NCI-H446 (cell line): ENCODE results near the gene GALNTL6.
"Not testable (repeated sequence)": the region's sequence is repeated elsewhere in the genome, so short reads cannot be mapped to it uniquely, and the experiment has no call there.

Experiments used
- DNase-seq, 2 experiments: peaks; one replicate each; lab custom pipeline; 2025; lab: John Stamatoyannopoulos, UW

The GALNTL6 gene

DNA sequence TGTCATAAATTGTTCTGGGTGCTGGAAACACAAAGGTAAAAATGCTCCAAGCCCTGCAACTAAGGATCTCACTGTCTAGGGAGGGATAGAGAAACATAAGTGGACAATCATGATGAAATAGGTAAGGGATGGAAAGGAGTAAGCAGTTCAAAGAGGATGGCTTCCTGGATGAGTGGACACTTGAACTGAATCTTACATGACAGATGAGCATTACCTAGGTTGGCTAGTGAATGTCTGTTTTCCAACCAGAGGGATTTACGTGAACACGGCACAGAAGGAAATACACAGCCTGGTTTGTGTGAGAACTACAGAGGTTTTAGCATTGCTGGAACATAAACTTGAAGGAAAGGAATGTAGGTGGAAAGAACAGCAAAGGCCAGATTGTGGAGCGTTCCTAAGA lies 1205.2 kb downstream of the GALNTL6 start:
- DNase-seq: no peak

DNA sequence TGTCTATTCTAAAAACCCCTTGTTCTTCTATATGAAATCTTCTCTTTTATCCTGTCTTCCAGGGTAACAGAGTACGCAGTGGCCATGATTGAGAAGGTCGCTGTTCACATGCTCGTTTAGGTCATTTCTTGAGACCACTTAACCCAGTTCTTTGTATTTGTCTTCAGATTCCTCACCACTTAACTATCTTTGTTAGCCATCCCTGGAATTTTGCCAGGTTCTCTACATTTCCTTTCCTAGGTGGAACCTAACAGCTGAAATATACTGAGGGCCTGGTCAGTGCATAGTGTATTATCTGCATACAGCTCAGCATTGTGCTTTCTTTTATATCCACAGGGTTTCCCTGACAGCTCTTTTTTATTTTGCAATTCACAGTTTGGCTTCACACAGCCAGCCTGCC lies 1206.5 kb downstream of the GALNTL6 start:
- DNase-seq: no peak

DNA sequence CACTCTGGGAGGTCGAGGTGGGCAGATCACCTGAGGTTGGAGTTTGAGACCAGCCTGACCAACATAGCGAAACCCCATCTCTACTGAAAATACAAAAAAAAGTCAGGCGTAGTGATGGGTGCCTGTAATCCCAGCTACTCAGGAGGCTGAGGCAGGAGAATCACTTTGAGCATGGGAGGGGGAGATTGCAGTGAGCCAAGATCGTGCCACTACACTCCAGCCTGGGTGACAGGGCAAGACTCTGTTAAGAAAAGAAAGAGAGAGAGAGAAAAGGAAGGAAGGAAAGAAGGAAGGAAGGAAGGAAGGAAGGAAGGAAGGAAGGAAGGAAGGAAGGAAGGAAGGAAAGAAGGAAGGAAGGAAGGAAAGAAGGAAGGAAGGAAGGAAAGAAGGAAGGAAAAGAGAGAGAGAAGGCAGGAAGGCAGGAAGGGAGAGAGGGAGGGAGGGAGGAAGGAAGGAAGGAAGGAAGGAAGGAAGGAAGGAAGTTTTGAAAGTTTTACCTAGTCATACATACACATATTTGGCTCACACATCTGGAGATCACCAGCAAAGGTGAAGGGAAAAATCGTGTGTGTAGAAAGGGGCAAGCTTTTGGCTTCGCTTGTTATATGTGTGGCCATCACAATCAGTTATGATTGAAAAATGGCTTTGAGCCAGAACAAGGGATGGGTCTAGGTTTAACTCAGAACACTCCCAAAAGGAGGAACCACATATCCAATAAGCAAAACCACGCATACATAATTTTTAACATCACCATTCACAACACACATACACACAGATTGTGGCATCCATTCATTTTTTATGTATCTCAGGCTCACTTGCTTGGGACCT lies 1208.8 kb downstream of the GALNTL6 start:
- not testable (repeated sequence) for DNase-seq

DNA sequence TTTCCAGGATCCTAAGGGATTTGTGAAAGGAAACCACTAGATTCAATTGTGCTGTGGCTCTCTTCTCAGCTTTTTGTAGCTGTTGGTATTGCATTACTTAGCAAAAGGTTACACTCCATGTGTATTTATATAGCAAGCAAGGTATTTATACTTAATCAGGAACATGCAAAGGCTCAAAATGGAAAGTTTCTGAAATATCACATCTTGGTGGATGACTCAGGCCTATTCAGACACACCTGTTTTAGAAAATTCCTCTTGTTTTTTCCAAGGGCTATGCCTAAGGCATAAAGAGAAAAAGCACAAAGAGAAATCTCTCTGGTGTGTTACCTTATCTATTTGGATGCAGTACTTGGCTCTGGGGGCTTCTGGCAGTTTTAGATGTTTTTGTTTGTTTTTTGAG lies 1211.0 kb downstream of the GALNTL6 start:
- no peak for DNase-seq

DNA sequence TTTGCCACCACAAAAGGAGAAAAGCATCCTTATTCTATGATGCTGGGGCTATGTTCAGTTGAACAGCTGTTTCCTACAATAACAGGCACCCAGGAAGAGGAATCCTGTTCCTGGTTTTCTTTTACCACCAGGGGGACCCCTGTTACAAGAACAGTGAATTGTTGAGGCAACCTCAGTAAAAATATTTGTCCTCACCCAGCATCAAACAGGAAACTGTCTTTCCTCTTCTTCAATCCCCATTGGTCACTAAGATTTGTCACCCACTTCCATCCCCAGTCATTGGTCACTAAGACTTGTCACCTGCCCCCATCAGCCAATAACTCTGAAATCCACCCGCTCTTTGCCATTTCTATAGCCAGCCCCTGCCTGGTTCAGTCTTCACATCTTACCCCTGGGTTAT lies 1211.9 kb downstream of the GALNTL6 start:
- peak; percentile 47 to 72 for DNase-seq

DNA sequence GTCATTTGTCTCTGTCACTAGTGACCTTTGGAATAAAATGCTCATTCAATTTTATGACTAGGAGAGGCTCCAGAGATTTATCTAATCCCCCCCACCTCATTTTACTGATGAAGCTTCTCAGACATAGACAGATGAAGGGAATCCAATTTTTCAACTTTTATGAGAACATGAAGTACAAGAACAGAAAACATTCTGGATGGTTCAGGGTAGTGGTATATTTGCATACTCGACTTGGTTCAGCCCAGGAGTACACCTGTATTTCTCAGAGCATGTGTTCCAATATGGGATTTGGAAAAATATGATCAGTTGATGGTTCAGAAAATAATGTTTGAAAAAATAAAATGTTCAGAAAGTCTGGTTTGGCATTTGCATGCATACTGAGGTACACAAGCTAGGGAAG lies 1224.0 kb downstream of the GALNTL6 start:
- no peak for DNase-seq

DNA sequence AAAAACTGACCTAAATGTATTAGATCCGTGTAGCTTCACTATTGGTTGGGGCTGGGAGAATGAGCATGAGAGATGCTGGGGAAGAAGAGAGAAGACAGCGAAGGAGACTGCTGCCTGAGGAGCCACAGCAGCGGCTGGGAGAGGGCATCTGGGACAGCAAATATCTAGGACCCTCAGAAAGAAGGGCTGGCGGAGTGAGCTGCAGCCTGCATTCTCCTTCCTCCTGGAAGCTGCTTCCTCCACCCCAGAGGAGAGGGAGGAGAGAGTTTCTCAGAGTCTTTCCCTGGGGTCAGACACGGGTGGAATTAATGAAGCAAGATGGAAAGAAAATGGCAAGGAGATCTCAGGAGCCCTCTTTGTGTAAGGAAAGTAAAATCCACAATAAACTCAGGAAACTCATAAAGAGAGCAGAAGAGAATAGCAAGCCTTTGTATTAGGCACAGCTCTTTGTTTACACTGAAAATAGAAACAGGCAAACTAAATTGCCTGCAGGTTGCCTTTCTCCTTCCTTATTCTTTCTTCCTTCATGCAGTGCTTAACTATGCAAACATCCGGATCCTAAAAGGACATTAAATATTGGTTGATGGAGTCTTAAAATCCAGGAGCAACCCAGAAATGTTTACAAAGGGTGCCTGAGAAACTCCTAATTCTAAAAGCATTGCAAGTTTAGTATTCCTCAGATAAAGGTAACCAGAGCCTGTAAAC lies 1225.1 kb downstream of the GALNTL6 start:
- no peak for DNase-seq

DNA sequence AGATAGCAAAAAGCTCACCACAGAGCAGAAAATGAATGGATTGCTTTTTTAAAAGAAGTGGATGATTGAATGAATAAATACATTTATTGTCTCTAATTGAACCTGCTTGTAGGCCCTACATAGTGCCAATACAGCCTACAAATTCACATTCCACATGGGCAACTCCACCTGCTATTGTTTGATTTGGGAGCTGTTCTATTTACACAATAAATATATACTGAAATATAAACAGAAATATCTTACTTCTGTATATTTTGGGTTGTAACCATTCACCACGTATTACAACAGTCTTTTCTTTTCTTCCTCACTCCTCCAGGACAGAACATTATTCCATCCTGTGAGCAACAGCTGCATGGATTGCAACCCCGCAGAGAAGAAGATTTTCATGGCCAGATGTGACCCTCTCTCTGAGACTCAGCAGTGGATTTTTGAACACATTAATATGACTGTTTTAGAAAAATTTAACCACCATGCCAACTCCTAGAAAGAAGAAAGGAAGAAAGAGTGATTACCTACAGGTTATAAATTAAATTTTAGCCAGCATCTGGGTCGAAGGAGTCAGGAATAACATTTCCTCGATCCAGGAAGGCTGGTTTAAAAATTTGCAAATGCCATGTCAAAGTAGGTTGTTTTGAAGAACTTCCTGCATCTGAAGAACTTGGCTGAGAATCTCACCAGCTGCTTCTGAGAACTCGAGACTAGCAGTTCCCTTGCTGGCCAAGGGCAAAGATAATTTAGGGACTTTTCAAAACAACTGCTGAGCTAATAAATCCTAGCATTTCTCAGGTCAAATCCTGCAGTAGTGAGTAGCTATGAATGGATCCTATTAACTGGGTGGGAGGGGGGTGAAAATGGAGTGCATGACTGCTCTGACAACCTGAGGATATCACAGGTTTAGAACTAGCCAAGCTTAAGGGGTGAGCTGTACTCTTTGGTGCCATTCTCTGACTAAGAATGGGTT lies 1226.7 kb downstream of the GALNTL6 start:
- DNase-seq: peak in 1 of 2 experiments; percentile 36

DNA sequence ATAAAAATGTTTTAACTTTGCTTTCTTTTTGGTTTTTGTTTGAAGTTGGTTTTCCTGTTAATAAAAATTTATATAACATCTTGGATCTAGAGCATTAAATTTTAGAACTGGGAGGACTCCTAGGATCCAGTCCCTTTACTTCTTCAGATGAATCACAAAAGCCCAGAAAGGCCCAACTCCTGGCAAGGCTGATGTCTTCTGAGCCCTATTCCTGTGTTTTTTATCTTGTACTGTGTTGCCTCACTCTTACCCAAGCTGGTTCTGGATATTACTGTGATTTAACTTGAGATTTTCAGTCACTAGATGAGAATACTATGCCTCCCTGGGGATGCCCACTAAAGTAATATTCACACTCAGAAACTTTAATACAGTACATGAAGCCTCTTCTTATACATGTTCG lies 1228.3 kb downstream of the GALNTL6 start:
- DNase-seq: no peak

DNA sequence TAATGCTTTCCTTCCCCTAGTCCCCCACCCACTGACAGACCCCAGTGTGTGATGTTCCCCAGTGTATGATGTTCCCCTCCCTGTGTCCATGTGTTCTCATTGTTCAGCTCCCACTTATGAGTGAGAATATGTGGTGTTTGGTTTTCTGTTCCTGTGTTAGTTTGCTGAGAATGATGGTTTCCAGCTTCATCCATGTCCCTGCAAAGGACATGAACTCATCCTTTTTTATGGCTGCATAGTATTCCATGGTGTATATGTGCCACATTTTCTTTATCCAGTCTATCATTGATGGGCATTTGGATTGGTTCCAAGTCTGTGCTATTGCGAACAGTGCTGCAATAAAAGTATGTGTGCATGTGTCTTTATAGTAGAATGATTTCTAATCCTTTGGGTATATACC lies 1228.9 kb downstream of the GALNTL6 start:
- not testable (repeated sequence) for DNase-seq

DNA sequence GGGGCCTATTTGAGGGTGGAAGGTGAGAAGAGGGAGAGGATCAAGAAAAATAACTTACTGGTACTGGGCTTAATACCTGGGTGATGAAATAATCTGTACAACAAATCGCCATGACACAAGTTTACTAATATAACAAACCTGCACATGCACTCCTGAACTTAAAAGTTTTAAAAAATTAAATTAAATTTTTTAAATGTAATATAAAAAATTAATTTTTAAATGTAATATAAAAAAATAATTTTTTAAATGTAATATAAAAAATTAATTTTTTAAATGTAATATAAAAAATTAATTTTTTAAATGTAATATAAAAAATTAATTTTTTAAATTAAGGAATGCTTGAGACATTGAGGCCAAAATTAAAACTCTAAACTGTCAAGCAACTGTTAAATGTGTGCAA lies 1231.1 kb downstream of the GALNTL6 start:
- DNase-seq: no peak

DNA sequence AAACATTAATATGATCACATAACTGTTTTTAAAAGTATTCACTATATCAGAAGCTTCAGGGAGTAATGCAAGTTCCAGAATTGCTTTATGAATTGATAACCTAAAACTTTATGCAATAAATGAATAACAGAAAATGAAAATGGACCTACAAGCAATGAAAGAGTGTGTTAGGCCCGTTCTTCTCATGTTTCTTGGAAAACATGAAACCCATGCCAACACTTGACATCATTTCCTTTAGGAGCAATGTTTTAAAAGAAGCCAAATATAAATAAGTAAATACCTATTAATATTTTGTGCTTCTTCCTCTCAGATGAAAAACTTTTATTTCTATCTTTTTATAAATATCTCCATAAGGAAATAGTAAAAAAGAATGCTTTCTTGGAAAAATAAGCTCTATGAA lies 1232.4 kb downstream of the GALNTL6 start:
- no peak for DNase-seq

DNA sequence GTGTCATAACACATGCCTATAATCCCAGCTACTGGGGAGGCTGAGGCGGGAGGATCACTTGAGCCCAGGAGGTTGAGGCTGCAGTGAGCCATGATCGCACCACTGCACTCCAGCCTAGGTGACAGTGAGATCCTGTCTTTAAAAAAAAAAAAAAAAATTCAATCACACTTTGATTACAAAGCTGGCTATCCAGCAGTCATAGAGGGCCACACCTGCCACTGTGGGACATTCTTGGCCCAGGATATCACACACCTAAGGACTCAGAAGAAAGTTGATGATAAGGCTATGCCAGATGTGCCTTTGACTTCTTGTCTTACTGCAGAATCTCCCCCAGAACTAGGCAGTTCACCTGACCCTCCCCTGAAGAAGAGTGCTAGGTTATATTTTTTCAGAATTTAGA lies 1232.9 kb downstream of the GALNTL6 start:
- DNase-seq: no peak

DNA sequence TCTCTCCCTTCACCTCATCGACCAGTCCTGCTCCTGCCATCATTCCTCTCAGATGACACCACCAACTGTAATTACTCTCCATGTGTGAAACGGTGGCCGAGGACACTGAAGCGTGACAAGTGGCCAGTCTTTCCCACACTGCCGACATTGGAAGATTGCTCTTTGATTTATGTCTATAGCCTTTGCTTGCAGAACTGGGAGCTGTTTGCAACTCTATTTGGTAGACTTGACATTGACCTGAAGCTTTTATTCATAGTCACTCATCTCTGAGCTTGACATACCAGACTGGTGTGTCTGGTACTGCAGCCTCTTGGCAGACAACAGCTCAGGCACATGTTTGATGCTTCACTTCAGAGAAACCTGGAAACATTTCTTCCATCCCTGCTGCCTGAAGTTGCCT lies 1233.6 kb downstream of the GALNTL6 start:
- DNase-seq: no peak

DNA sequence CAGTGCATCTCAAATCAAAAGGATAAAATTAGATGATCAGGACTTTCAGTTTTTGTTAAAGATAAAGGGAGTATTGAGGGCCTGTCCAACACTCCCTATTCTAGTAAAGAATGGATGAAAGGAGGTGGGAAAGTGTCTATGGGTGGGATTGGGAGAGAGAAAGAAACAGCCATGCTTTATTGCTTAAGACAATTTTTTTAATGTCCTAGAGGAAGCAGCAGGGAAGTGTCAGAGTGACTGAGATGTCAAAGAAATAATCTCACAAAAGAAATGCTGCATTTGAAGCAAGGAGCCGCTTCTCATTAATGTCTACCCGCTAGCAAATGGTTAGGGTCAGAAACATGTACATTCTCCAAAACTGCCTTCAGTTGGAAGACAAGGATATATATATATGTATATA lies 1238.0 kb downstream of the GALNTL6 start:
- no peak for DNase-seq

DNA sequence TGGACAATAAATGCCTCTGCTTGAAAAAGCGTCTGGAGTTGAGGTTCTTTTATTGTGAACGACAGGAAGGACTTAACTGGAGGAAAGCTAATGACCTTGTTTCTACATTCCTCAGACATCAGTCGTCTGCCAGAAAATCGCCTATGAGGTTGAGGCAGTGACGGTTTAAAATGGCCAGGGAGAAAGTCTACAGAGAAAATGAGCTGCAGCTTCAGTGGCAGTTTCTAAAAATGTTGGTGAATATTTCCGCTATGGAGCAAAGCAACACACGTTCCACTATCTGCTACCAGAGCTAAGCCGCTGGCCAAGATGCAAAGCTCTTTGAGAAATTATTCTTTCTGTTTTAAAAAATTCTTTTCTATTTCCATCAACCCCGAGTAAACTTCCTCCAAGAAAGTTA lies 1238.5 kb downstream of the GALNTL6 start:
- DNase-seq: no peak

DNA sequence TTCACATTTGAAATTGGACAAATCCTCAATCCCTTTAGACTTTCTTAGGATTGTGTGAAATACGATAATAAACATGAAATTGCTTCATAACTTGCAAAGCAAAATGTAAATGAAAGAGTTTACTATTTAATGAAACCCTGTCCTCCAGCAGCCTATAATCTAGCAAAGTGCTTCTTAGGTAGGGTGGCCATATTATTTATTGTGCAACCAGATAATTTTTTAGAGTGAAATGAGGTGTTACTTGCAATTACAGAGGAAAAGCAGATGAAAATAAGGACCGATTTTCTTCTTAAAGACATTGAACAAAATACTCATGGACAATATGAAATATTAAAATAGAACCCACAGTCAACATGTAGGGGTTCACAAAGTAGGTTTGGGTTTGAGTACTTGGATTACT lies 1239.2 kb downstream of the GALNTL6 start:
- DNase-seq: no peak

DNA sequence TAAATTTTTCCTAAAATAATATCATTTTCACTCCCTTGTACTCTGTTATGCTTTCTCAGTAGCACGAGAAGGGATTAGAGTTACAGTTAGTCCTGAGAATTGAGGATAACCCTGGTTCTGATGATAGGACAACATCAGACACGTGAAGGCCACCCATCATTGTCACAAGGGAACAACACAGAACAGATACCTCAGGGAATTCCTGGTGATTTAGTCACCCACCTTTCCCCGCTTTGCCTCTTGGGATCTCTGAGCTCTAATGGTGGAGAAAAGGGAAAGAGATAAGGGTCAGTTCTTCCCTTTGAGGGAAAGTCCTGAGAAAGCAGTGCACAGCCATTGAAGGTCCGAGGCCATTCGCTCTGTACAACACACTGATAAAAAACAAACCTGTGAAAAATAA lies 1243.1 kb downstream of the GALNTL6 start:
- no peak for DNase-seq

DNA sequence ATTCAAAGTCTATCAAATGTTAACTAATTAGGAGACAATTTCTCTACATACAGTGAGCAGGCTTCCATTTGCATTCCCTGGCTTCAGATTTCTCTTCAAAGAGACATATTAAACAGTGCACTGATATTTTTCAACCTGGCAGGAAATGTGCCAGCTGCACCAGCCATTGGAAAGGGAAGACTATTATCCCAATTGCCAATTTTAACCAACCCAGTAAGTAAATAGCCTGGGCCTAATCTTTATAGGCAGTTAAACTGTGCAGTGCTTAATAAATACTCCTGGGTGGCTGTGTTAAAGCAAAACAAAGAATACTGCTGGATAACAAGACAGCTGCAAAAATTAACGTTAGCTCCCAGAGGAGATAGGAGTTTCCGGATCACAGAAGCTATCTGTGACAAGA lies 1243.5 kb downstream of the GALNTL6 start:
- DNase-seq: no peak

DNA sequence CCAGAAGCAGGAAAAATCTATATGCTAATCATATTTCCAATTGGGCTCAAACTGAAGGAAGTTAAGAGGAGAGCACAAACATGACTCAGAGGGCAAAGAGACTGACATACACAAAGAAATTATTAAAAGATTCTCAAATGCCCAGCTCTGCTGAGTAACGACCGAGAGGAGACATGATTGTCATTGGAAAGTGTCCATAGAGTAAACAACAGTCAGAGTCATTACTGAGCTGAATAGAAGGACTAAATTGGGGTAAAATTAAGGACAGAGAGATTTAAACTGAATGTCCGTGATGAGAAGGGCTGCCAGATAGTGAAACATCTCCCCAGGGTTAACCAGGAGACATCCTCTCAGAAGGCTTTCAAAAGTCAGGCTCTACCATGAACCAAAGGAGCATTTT lies 1244.2 kb downstream of the GALNTL6 start:
- no peak for DNase-seq

DNA sequence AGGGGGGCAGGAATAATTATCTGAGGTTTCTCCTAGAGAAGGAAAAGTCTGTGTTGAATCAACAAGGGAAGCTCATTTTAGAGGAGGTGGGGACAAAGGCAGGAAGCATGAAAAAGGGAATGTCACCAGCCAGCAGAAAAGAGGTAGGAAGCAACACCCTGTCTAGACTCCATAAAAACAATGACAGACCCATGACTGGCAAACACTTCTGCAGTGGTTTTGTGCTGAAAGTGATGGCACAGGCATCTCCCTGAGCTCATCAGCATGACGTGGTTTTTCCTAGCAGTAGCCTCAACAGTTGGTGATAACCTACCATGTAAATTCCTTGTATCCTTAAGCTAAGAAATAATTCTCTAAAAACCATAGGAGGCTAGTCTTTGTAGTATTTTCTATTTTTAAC lies 1244.7 kb downstream of the GALNTL6 start:
- no peak for DNase-seq

DNA sequence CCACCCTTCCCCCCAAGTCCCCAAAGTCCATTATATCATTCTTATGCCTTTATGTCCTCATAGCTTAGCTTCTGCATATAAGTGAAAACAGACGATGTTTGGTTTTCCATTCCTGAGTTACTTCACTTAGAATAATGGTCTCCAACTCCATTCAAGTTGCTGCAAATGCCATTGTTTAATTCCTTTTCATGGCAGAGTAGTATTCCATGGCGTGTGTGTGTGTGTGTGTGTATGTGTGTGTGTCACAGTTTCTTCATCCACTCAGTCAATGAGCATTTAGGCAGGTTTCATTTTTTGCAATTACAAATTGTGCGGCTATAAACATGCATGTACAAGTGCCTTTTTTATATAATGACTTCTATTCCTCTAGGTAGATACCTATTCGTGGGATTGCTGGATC lies 1248.0 kb downstream of the GALNTL6 start:
- DNase-seq: no peak
